H1 (cell line): ENCODE results near the gene MGST3. TPM values are rescaled to one million over a fixed set of nuclear protein-coding genes. Genes with fewer than 3 reads are reported as not detected.

ENCODE experiments used
- CTCF ChIA-PET: fragments of 300-600 bp; sonication (Branson Sonifier 250); formaldehyde crosslinking; loops from one replicate; lab custom pipeline; 2021; ENCODE audit not compliant: partially characterized antibody; lab: Charles Lee
- POLR2A ChIA-PET: fragments of 300-600 bp; sonication (Branson Sonifier 250); formaldehyde crosslinking; loops from one replicate; lab custom pipeline; 2021; ENCODE audit warnings: inconsistent platforms; ENCODE audit not compliant: partially characterized antibody; lab: Charles Lee
- DNase-seq, 2 experiments: peaks; one replicate each; pipeline versions ENCODE4 v3.0.0 to v3.0.0-alpha.2; 2010 to 2022; ENCODE audit warnings: low spot score in 2 of 2, low read depth in 1 of 2, mixed read lengths in 1 of 2
- FAIRE-seq: peaks from 2 replicates; lab custom pipeline; 2011; peaks lifted over from hg19 to GRCh38; lab: Jason Lieb, UNC
- H2AFZ ChIP-seq: 2 replicates; pipeline ENCODE4 v1.8.1; 2012; ENCODE audit warnings: low read length, inconsistent platforms
- H2AK5ac ChIP-seq: 2 replicates; pipeline ENCODE4 v1.6.1; 2013; ENCODE audit warnings: low read depth, low read length
- H2BK120ac ChIP-seq: replicated peaks from 2 replicates; pipeline ENCODE3; 2013; ENCODE audit warnings: low read depth, low read length, inconsistent platforms
- H2BK12ac ChIP-seq: 2 replicates; pipeline ENCODE4 v1.6.1; 2013; ENCODE audit warnings: low read depth, low read length
- H2BK15ac ChIP-seq: 2 replicates; pipeline ENCODE4 v1.6.1; 2013; ENCODE audit warnings: low read length
- H2BK20ac ChIP-seq: 2 replicates; pipeline ENCODE4 v1.6.1; 2013; ENCODE audit warnings: low read length
- H2BK5ac ChIP-seq: 2 replicates; pipeline ENCODE4 v1.6.1; 2013; ENCODE audit warnings: low read depth, low read length
- H3K14ac ChIP-seq: 2 replicates; pipeline ENCODE4 v1.6.1; 2013; ENCODE audit warnings: inconsistent platforms; ENCODE audit not compliant: insufficient read length
- H3K18ac ChIP-seq: 2 replicates; pipeline ENCODE4 v1.6.1; 2013; ENCODE audit warnings: low read length; ENCODE audit errors: extremely low read depth
- H3K23ac ChIP-seq: 2 replicates; pipeline ENCODE4 v1.6.1; 2013; ENCODE audit warnings: inconsistent platforms; ENCODE audit not compliant: insufficient read length
- H3K23me2 ChIP-seq: 2 replicates; pipeline ENCODE4 v1.6.1; 2013; ENCODE audit warnings: low read depth, low read length
- H3K27ac ChIP-seq: 2 replicates; pipeline ENCODE4 v1.6.1; 2011; ENCODE audit warnings: low read depth, low read length, inconsistent platforms
- H3K27me3 ChIP-seq, 4 experiments: replicated peaks in 1 of 4; 1 replicate in 1 of 4; 2 replicates in 3 of 4; pipeline versions ENCODE4 v1.6.1 to v1.8.1; 2011 to 2013; ENCODE audit warnings: low read length in 3 of 4, mild to moderate bottlenecking in 3 of 4, inconsistent platforms in 2 of 4, mixed read lengths in 2 of 4, moderate library complexity in 1 of 4; ENCODE audit not compliant: control insufficient read depth in 3 of 4, insufficient read depth in 3 of 4; ENCODE audit errors: extremely low read depth in 1 of 4
- H3K36me3 ChIP-seq, 4 experiments: 2 replicates each; pipeline versions ENCODE4 v1.6.1 to v1.8.1; 2011 to 2013; ENCODE audit warnings: mild to moderate bottlenecking in 4 of 4, low read length in 3 of 4, moderate library complexity in 2 of 4, control low read depth in 1 of 4, inconsistent platforms in 1 of 4; ENCODE audit not compliant: insufficient read depth in 4 of 4, control insufficient read depth in 2 of 4
- H3K4ac ChIP-seq: replicated peaks from 2 replicates; pipeline ENCODE3; 2013; ENCODE audit warnings: low read length, low read depth, mixed read lengths, inconsistent platforms; ENCODE audit not compliant: insufficient read length
- H3K4me1 ChIP-seq, 4 experiments: replicated peaks in 1 of 4; 1 replicate in 1 of 4; 2 replicates in 3 of 4; pipeline versions ENCODE4 v1.6.1 to v1.8.1; 2011 to 2013; ENCODE audit warnings: low read length in 3 of 4, inconsistent platforms in 2 of 4, mixed read lengths in 1 of 4; ENCODE audit not compliant: insufficient read depth in 4 of 4, control insufficient read depth in 3 of 4
- H3K4me2 ChIP-seq, 2 experiments: 2 replicates each; pipeline versions ENCODE4 v1.6.1 to v1.8.1; 2011 to 2013; ENCODE audit warnings: low read depth in 2 of 2, low read length in 2 of 2, control low read depth in 1 of 2, inconsistent platforms in 1 of 2, mild to moderate bottlenecking in 1 of 2; ENCODE audit not compliant: insufficient read depth in 1 of 2
- H3K4me3 ChIP-seq, 4 experiments: fragments of 200-600, 300-600 bp in 1 of 4; sonication (generic), shearing (Covaris generic), sonication (Bioruptor Twin) in 1 of 4; 2 replicates each; pipeline versions ENCODE4 v1.5.1 to v1.8.1; 2011 to 2016; ENCODE audit warnings: low read length in 4 of 4, low read depth in 3 of 4, control low read depth in 2 of 4, inconsistent platforms in 2 of 4, mild to moderate bottlenecking in 2 of 4, mixed read lengths in 1 of 4, moderate library complexity in 1 of 4; ENCODE audit not compliant: insufficient read depth in 2 of 4; ENCODE audit errors: extremely low read depth in 1 of 4
- H3K56ac ChIP-seq: replicated peaks from 2 replicates; pipeline ENCODE3; 2013; ENCODE audit warnings: low read depth, mild to moderate bottlenecking, mixed read lengths, low read length, inconsistent platforms; ENCODE audit not compliant: insufficient read length
- H3K79me1 ChIP-seq: 2 replicates; pipeline ENCODE4 v1.6.1; 2013; ENCODE audit warnings: low read depth, low read length, control low read depth
- H3K79me2 ChIP-seq, 2 experiments: 2 replicates each; pipeline versions ENCODE4 v1.6.1 to v1.8.1; 2012 to 2013; ENCODE audit warnings: low read length in 2 of 2, mild to moderate bottlenecking in 2 of 2, inconsistent platforms in 1 of 2; ENCODE audit not compliant: insufficient read depth in 2 of 2, control insufficient read depth in 1 of 2
- H3K9ac ChIP-seq, 4 experiments: replicated peaks in 1 of 4; 1 replicate in 1 of 4; 2 replicates in 3 of 4; pipeline versions ENCODE4 v1.6.1 to v1.8.1; 2011 to 2013; ENCODE audit warnings: low read depth in 3 of 4, low read length in 3 of 4, control low read depth in 2 of 4, mild to moderate bottlenecking in 2 of 4, moderate library complexity in 2 of 4, inconsistent platforms in 1 of 4; ENCODE audit errors: extremely low read depth in 1 of 4
- H3K9me3 ChIP-seq, 2 experiments: 2 replicates each; pipeline versions ENCODE4 v1.6.1 to v1.8.1; 2012 to 2013; ENCODE audit warnings: mild to moderate bottlenecking in 2 of 2, moderate library complexity in 2 of 2, control low read depth in 1 of 2, inconsistent platforms in 1 of 2, low read depth in 1 of 2, low read length in 1 of 2, mixed read lengths in 1 of 2; ENCODE audit not compliant: insufficient read depth in 2 of 2
- H4K20me1 ChIP-seq, 2 experiments: replicated peaks in 1 of 2; 2 replicates each; pipeline versions ENCODE3 to v1.8.1; 2011 to 2013; ENCODE audit warnings: inconsistent platforms in 2 of 2, low read length in 2 of 2, mild to moderate bottlenecking in 1 of 2; ENCODE audit not compliant: insufficient read depth in 2 of 2, control insufficient read depth in 1 of 2
- H4K5ac ChIP-seq: 2 replicates; pipeline ENCODE4 v1.6.1; 2013; ENCODE audit warnings: low read length, low read depth, mixed read lengths, inconsistent platforms; ENCODE audit not compliant: insufficient read length
- H4K8ac ChIP-seq: 2 replicates; pipeline ENCODE4 v1.8.0; 2013; ENCODE audit warnings: mild to moderate bottlenecking, moderate library complexity, low read length, inconsistent platforms; ENCODE audit not compliant: insufficient read depth; ENCODE audit errors: extremely low read depth
- H4K91ac ChIP-seq: replicated peaks from 2 replicates; pipeline ENCODE3; 2013; ENCODE audit warnings: low read length, mixed read lengths, inconsistent platforms; ENCODE audit not compliant: insufficient read length
- BRCA1 ChIP-seq: IDR thresholded peaks from 2 replicates; pipeline ENCODE4 v1.6.1; 2012; ENCODE audit warnings: low read depth, low read length, improper control_type of control experiment
- CHD1 ChIP-seq: IDR thresholded peaks from 2 replicates; pipeline ENCODE4 v1.6.1; 2012; ENCODE audit warnings: low read depth, low read length, improper control_type of control experiment
- EGR1 ChIP-seq: IDR thresholded peaks from 2 replicates; pipeline ENCODE4 v1.6.1; 2011; ENCODE audit warnings: low read depth, low read length, borderline replicate concordance
- EP300 ChIP-seq, 2 experiments: IDR thresholded peaks; 1 replicate in 1 of 2; 2 replicates in 1 of 2; pipeline ENCODE4 v1.6.1; 2011 to 2012; ENCODE audit warnings: low read depth in 2 of 2, low read length in 2 of 2, mild to moderate bottlenecking in 2 of 2, borderline replicate concordance in 1 of 2, inconsistent platforms in 1 of 2, moderate library complexity in 1 of 2
- JUND ChIP-seq: IDR thresholded peaks from 2 replicates; pipeline ENCODE4 v1.6.1; 2011; ENCODE audit warnings: mild to moderate bottlenecking, improper control_type of control experiment, low read length
- PHF8 ChIP-seq: fragments of 200-600 bp; sonication (generic); conservative IDR thresholded peaks from 2 replicates; pipeline ENCODE4 v1.7.1; 2012; ENCODE audit warnings: low read depth, mild to moderate bottlenecking, inconsistent platforms, low read length, moderate library complexity
- RXRA ChIP-seq: IDR thresholded peaks from 2 replicates; pipeline ENCODE4 v1.6.1; 2011; ENCODE audit warnings: low read depth, mild to moderate bottlenecking, low read length, moderate library complexity; ENCODE audit not compliant: insufficient read depth
- SIRT6 ChIP-seq: IDR thresholded peaks from one replicate; pipeline ENCODE4 v1.7.1; 2012; ENCODE audit warnings: low read length, inconsistent platforms
- WGBS, 2 experiments: shearing (Covaris generic) in 1 of 2; methylation state at CpG; one replicate each; pipeline versions ENCODE4 v1.1.6 to v1.1.7; 2013 to 2015; ENCODE audit warnings: low lambda C conversion rate in 2 of 2, mixed read lengths in 2 of 2, inconsistent platforms in 1 of 2, low coverage in 1 of 2, missing lambda C conversion rate in 1 of 2; ENCODE audit not compliant: insufficient replicate concordance in 2 of 2, insufficient coverage in 1 of 2, insufficient read length in 1 of 2; ENCODE audit errors: extremely low coverage in 1 of 2, missing lambda C conversion rate in 1 of 2; 5-methylcytosine and 5-hydroxymethylcytosine counted together
- polyA plus RNA-seq, 7 experiments: library from polyadenylated mRNA; depleted of rRNA in 3 of 7; stranded (reverse) in 5 of 7; unstranded in 2 of 7; fragments of >200 nt in 5 of 7; fragments of 200-250 nt in 2 of 7; gene quantifications; 1 replicate in 5 of 7; 2 replicates in 1 of 7; 4 replicates in 1 of 7; pipeline versions ENCODE4 v1.2.1 to v1.2.3, GENCODE V29; 2011 to 2013; ENCODE audit warnings: missing spikeins in 2 of 7, mixed read lengths in 2 of 7
- total RNA-seq: library from RNA; stranded (reverse); fragmentation: NEBNext Ultra II Directional; extraction: Animal tissue kit (Norgen Biotek cat#: 25700); gene quantifications from 2 replicates; pipeline ENCODE4 v1.2.1, GENCODE V29; 2021

The MGST3 gene
- total and polyA plus RNA-seq, 2 of the 8 experiments (the other 6 are each of a cell fraction or from before 2014, with no cell fraction given), result 124 to 257 TPM

DNA sequence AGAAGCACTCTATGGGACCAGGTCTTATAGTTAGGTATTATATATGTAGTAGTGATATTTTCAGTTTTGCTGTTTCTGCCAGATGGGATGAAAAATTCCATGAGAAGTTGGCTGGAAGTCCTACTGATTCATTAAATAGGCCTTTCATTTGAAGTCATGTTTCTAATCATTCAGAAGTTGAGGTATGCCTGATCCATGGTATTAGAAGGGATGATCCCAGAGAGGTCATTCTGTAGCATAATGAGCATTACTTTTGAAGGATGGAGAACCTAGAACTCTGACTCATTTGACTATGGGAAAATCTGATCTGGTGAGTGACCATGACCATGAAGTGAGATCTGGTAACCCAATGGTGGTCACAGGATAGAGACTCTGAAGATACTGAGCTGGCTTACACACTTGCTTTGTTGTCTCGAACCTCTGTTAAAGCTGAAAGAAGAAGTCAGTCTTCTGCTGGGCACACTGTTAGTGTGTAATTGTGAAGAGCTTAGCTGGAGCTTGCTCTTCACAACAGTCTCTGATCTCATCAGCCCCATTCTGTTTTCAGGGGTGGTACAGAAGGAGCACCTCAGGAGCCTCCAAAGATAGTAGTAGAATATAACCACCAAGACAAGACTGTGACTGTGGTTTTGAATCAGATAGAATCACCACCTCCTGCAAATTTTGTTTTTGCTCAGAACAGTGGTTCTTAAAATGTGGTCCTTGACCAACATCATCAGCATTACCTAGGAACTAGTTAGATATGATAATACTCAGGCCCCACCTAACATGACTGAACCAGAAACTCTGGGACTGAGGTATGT lies 9.0 kb downstream of the MGST3 start:
- H3K9ac ChIP-seq, result no peak overlapping the region
- TF ChIP-seq CHD1 (no peak), BRCA1 (no peak), RXRA (no peak), EP300 (IDR thresholded peaks at IDR 0.05; ENCODE audit: borderline replicate concordance in 1 of 2, low read depth in 2 of 2, low read length in 2 of 2) (no peak), PHF8 (no peak), SIRT6 (no peak), EGR1 (no peak), JUND (no peak)
- H4K5ac ChIP-seq, result no peak overlapping the region
- no peak overlapping the region for H3K4me2 ChIP-seq
- H3K4ac ChIP-seq, result no peak overlapping the region
- no peak overlapping the region for H3K14ac ChIP-seq
- no peak overlapping the region for H3K27ac ChIP-seq
- DNase-seq (no peak), FAIRE-seq (no peak)
- no peaks in the 10 kb centered on the region; the same call in 1 of the 2 replicates for H3K79me1 ChIP-seq
- H3K79me2 ChIP-seq, result peaks cover 0 to 18% of the 10 kb centered on the region in 2 experiments; a peak in 2 of 4 replicates
- no peak overlapping the region for H2AK5ac ChIP-seq
- H3K23ac ChIP-seq, result no peak overlapping the region
- H2BK15ac ChIP-seq, result no peak overlapping the region
- H3K4me1 ChIP-seq, result peaks cover 0 to 9% (median 3%) of the 10 kb centered on the region in 4 experiments; a peak in 3 of 7 replicates
- no peak overlapping the region for H2AFZ ChIP-seq
- no peaks in the 10 kb centered on the region for H3K23me2 ChIP-seq
- WGBS, 2 experiments, result 81% methylated on average over 1 of the region's 1 CpG; no CpG with 5 or more reads in 1 of the 2 experiments
- CTCF ChIA-PET, result interaction anchor here (0.6 to 0.8 kb wide), 2 partner anchors 38 to 46 kb away, joined by 3 read pairs; no protein-coding TSS in a partner anchor
- no peaks in the 10 kb centered on the region for H3K27me3 ChIP-seq
- H4K20me1 ChIP-seq, result no peaks in the 10 kb centered on the region
- H2BK12ac ChIP-seq, result no peak overlapping the region
- H3K18ac ChIP-seq, result no peak overlapping the region
- H4K91ac ChIP-seq, result no peak overlapping the region
- H2BK5ac ChIP-seq, result no peak overlapping the region
- H2BK120ac ChIP-seq, result no peak overlapping the region
- H4K8ac ChIP-seq, result no peak overlapping the region
- POLR2A ChIA-PET, result interaction anchor here (1.6 kb wide), 1 partner anchor 13 kb away, joined by 4 read pairs; no protein-coding TSS in a partner anchor
- H3K56ac ChIP-seq, result no peak overlapping the region
- H2BK20ac ChIP-seq, result no peak overlapping the region
- no peaks in the 10 kb centered on the region; a peak in 1 of 8 replicates for H3K36me3 ChIP-seq
- H3K4me3 ChIP-seq, result no peak overlapping the region; a peak in 1 of 8 replicates
- no peaks in the 10 kb centered on the region for H3K9me3 ChIP-seq
